ENCODE data around the gene NUDCD3. TPM values are rescaled to one million over a fixed set of nuclear protein-coding genes. Genes with fewer than 3 reads are reported as not detected.

The NUDCD3 gene
- total RNA-seq, 1 experiment from 2014 or later: 82.3 TPM

- Histone ChIP-seq H3K4me3 (ENCODE audit: low read length) (no peak overlapping the region), H3K9me3 (ENCODE audit: low read length) (no peaks in the 10 kb centered on the region), H3K36me3 (ENCODE audit: low read depth, low read length) (peaks cover 58% of the 10 kb centered on the region), H2AFZ (ENCODE audit: low read length) (no peak overlapping the region), H3K4me1 (ENCODE audit: insufficient read depth, low read length) (no peaks in the 10 kb centered on the region), H4K20me1 (ENCODE audit: low read length) (no peaks in the 10 kb centered on the region), H3K79me2 (ENCODE audit: low read length) (peaks cover 61% of the 10 kb centered on the region), H3K9ac (ENCODE audit: low read length) (no peak overlapping the region), H3K9me2 (replicated peaks; ENCODE audit: low read length) (no peaks in the 10 kb centered on the region), H3F3A (ENCODE audit: low read length, unreplicated experiment) (no peaks in the 10 kb centered on the region), H3K27me3 (ENCODE audit: low read length) (no peaks in the 10 kb centered on the region), H3K27ac (ENCODE audit: low read length) (no peak overlapping the region), H3K4me2 (ENCODE audit: low read length) (no peak overlapping the region)
- ATAC-seq (no peak), DNase-seq (no peak)
- BruUV-seq (replicated peaks): no TSS peak
- ChIA-PET POLR2A (ENCODE audit: unreplicated experiment) (no interaction called here), CTCF (no interaction called here)
- TF ChIP-seq, protein P1, sequence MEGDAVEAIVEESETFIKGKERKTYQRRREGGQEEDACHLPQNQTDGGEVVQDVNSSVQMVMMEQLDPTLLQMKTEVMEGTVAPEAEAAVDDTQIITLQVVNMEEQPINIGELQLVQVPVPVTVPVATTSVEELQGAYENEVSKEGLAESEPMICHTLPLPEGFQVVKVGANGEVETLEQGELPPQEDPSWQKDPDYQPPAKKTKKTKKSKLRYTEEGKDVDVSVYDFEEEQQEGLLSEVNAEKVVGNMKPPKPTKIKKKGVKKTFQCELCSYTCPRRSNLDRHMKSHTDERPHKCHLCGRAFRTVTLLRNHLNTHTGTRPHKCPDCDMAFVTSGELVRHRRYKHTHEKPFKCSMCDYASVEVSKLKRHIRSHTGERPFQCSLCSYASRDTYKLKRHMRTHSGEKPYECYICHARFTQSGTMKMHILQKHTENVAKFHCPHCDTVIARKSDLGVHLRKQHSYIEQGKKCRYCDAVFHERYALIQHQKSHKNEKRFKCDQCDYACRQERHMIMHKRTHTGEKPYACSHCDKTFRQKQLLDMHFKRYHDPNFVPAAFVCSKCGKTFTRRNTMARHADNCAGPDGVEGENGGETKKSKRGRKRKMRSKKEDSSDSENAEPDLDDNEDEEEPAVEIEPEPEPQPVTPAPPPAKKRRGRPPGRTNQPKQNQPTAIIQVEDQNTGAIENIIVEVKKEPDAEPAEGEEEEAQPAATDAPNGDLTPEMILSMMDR (conservative IDR thresholded peaks at IDR 0.05; ENCODE audit: low read depth, low read length): no peak
- intact Hi-C loops (cut with micrococcal nuclease): no loop called here
These were observed 7.7 kb downstream of the NUDCD3 start for GRCh38 chr7:44482502-44483485.

DNA sequence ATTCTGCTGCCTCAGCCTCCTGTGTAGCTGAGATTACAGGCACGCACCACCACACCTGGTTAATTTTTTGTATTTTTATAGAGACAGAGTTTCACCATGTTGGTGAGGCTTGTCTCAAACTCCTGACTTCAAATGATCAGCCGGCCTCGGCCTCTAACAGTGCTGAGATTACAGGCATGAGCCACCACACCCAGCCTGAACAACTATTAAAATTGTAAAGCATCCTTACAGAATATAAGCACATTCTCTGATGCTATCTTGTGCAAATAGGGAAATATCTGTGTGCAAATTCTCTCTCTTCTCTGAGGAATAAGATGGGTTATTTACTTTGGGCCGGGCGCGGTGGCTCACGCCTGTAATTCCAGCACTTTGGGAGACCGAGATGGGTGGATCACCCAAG, 12.5 kb downstream of the NUDCD3 start:
- intact Hi-C loops (cut with micrococcal nuclease): loop anchor here (1.0 to 10.0 kb wide), 4 partner anchors 103 to 264 kb away; no protein-coding TSS in a partner anchor
- H3K36me3 ChIP-seq (ENCODE audit: low read depth, low read length): peaks cover 47% of the 10 kb centered on the region
- H3K4me1 ChIP-seq (ENCODE audit: insufficient read depth, low read length): peaks cover 20% of the 10 kb centered on the region
- no peak overlapping the region for H3K4me2 ChIP-seq (ENCODE audit: low read length)
- ATAC-seq (peak; percentile 25), DNase-seq (no peak)
- no peak overlapping the region for H2AFZ ChIP-seq (ENCODE audit: low read length)
- ChIA-PET POLR2A (ENCODE audit: unreplicated experiment) (no interaction called here), CTCF (no interaction called here)
- no peak overlapping the region for H3K4me3 ChIP-seq (ENCODE audit: low read length)
- H3K9me3 ChIP-seq (ENCODE audit: low read length): no peaks in the 10 kb centered on the region
- H3K27ac ChIP-seq (ENCODE audit: low read length): no peak overlapping the region
- BruUV-seq (replicated peaks): no TSS peak
- H3K9me2 ChIP-seq (replicated peaks; ENCODE audit: low read length): no peaks in the 10 kb centered on the region
- H3K27me3 ChIP-seq (ENCODE audit: low read length): no peaks in the 10 kb centered on the region
- H3K9ac ChIP-seq (ENCODE audit: low read length): no peak overlapping the region
- H4K20me1 ChIP-seq (ENCODE audit: low read length): no peaks in the 10 kb centered on the region
- TF ChIP-seq, protein P1 (conservative IDR thresholded peaks at IDR 0.05; ENCODE audit: low read depth, low read length): no peak
- TF ChIP-seq EZH2phosphoT487 (IDR thresholded peaks at IDR 0.05; ENCODE audit: borderline replicate concordance, low read length) (no peak), EZH2 (IDR thresholded peaks at IDR 0.05; ENCODE audit: low read length, unreplicated experiment) (no peak)
- H3K79me2 ChIP-seq (ENCODE audit: low read length): peaks cover 53% of the 10 kb centered on the region
- no peaks in the 10 kb centered on the region for H3F3A ChIP-seq (ENCODE audit: low read length, unreplicated experiment)

All from PC-3 (cell line).